ENCODE data around the gene THG1L.
"Not testable (repeated sequence)": the region's sequence is repeated elsewhere in the genome, so short reads cannot be mapped to it uniquely, and the experiment has no call there.

THG1L gene

DNA sequence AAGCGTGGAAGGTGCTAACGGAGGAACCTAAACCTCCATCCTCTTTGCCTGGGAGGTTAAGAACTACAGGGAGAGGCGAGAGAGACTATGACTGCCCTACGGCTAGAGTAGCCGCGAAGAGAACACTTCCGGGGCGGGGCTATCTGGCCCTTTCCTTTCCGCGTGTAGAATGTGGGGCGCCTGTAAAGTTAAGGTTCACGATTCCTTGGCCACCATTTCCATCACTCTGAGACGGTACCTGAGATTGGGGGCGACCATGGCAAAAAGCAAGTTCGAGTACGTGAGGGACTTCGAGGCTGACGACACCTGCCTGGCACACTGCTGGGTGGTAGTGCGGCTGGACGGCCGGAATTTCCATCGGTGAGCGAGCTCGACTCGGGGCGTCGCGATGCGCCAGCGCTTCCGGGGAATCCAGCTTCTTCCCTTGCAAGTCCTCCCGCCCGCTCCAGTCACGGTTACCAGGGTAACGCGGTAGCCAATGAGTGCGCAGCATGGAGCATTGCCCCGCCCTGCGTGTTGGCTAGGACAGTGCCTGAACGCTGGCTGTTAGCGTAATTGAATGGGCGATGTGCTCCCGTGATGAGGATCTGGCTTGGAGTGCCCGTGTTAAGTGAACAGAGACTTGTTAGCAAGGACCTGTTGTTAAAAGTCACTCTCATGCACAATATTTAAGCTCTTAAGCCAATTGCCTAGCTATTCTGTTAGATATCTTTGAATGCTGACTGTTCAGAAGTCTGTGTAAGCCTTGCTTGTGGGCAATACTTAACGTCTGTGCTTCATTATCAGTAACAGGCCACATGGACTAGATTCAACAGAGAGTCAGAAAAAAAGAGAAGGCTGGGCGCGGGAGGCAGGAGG lies at the start of gene THG1L:
TSS of gene THG1L (plus strand) at position 149 of the 858 bp plus-strand sequence. CDS start at position 170, 21 bp downstream.
- peak; percentile 94 to 99 for DNase-seq

GRCh38 chr5:157682257-157682656 lies 49.0 kb upstream of the THG1L start:
- no peak for DNase-seq

DNA sequence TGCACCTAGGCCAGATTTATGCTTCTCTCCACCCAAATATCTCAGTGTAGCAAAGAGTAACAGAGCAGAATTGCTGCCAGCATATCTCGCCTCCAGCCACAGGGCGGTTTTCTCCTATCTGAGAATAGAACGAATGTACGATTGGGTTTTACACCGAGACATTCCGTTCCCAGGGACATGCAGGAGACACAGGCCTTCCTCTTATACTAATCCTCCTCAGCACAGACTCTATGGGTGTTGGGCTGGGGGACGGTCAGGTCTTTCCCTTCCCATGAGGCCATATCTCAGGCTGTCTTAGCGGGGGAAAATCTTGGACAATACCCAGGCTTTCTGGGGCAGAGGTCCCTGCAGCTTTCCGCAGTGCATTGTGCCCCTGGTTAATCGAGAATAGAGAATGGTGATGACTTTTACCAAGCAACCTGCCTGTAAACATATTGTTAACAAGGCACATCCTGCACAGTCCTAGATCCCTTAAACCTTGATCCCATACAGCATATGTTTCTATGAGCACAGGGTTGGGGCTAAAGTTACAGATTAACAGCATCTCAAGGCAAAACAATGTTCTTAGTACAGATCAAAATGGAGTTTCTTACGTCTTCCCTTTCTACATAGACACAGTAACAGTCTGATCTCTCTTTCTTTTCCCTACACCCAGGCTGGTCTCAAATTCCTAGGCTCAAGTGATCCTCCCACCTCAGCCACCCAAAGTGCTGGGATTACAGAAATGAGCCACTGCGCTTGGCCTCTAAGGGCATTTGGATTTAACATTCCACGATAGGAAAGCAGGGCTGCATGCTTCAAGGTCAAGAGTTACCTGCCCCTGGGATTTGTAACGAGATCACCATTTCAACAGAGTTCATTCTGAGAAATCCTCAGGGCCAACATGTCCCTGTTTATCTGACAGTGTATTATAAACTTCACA lies 44.7 kb upstream of the THG1L start:
- not testable (repeated sequence) for DNase-seq

GRCh38 chr5:157687198-157687554 lies 44.0 kb upstream of the THG1L start:
- no peak for DNase-seq

DNA sequence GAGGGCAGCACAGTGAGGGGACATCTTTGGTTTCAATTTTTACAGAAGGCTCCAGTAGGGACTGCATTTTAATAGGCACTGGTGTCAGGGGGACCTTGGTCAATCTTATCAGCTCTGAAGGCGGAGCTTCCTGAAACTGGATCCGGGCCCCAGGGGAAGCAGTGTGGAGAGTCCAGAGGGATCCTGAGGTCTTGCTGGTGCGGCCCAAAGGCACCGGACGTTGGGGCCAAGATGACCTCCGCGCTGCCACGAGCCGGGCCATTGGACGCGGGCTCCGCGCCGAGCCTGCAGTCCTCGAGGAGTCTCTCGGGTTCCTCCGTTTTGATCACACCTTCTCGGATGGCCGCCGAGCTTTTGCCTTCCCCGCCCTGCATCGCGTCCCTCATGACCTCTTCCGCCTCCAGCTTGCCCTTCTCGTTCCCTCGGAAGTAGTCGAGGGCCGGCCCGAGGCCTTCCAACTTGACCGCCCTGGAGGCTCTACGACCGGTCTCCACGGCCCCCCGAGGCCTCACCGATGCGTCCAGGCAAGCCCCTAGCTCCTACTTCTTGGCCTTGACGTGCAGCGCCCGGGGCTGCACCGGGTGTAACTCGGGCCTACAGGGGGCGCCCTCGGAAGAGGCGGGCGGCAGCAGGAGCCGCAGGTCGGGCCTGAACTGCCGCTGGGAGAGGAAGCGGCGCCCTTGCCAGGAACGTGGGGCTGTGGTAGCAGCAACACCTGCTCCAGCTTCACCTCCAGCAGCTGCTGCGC lies 41.1 kb upstream of the THG1L start:
- no peak for DNase-seq

DNA sequence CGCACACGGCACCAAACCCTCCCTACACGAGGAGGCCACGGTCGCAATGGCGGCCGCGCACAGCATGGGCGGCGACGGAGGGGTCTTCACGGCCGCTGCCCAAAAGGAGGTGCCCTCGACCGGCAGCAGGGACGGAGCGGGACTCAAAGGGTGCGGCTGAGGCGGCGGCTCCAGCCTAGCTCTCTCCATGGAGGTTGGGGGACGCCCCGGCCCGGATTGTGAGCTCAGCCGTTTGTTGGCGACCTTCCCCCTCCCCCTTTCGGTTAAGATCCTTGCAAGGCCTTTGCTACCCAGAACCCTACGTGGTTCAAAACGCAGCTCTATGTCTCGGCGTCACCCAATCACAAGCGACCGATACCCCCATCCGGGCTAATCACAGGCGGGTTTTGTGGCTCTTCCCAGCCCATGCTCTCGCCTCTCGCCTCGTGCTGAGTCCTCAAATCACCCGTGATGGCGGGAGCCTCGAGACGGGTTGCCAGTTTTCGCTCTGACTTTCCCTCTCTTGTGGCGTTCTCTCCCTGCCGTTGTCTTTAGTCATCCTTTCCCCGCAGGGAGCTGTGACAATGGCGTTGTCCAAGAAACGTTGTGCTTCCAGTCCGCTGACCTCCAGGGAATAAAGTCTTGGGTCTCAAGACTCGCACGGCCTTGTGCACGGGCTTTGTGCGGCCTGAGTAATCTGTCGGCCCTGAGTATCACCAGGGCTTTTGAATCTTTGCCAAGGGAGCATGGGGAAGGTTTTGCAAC lies 40.4 kb upstream of the THG1L start:
- DNase-seq = no peak

GRCh38 chr5:157693816-157694215 lies 37.4 kb upstream of the THG1L start:
- not testable (repeated sequence) for DNase-seq

DNA sequence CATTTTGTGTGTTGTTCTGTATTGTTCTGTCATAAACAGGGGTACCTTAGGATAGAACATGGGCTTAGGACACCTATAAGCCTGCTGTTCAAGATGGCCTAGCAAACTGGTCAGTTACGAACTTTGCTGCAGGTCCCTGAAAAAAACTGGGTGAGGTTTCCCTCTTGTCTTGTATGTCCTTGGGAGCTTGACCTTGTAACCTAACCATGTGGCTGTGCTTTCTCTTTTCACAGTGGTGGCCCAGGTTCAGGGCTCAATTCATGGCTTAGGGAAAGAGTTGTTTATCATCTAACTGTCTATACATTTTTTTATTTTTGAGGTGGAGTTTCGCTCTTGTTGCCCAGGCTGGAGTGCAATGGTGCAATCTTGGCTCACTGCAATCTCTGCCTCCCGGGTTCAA lies 35.1 kb upstream of the THG1L start:
- not testable (repeated sequence) for DNase-seq

GRCh38 chr5:157698674-157699073 lies 32.5 kb upstream of the THG1L start:
- DNase-seq = not testable (repeated sequence)

- DNase-seq = no peak
Observed at GRCh38 chr5:157703736-157704135, 27.5 kb upstream of the THG1L start.

DNA sequence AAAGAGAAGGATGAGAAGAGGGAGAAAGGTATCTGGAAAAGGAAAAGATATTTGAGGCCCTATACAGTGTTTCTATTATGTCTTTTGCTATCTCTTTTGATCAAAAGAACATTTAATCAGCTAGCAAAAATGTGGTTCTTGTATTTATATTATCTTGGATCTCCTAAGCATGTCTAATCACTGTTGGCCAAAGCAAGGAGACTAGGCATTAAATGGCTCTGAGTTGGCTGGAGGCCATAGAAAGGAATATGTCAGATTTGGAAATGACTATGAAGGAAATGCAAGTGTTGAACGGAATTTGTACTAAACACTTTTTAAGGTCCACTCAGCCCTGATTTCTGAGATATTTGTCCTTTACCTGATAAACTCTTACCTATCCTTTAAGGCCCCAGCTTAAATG lies 22.4 kb upstream of the THG1L start:
- DNase-seq = no peak

DNA sequence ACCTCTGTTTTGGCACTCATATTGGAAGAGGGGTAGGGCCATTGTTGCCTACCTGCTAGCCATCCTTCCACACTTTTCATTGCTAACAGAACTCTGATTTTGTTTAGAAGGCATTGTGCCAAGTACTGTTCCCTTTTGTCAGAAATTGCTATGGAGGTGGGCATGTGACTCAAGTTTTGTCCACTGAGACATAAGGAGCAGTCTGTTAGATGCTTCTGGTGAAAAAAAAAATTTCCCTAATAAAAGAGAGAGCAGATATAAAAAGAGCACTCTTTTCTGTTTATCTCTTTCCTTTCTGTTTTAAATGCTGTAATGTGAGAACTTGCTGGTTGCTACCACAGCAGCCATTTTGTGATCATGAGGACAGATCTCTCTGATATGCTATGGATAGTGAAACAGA lies 21.9 kb upstream of the THG1L start:
- no peak for DNase-seq

DNA sequence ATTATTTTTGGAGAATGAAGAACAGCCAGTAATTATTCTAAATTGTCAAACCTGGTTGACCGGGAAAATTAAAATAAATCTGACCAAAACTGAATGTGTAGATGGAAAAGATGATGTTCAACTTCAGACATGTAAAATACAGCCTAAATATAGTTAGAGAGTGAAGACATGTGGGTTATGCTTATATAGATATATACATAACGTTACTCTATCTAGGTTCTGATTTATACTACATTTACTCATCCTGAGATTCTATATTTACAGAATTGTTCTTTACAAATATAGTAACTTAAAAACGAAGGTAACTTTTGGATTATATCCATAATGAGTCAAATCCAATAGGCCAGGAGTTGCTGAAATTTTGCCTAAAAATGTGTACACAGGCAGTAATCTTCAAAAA lies 20.8 kb upstream of the THG1L start:
- DNase-seq = no peak

DNA sequence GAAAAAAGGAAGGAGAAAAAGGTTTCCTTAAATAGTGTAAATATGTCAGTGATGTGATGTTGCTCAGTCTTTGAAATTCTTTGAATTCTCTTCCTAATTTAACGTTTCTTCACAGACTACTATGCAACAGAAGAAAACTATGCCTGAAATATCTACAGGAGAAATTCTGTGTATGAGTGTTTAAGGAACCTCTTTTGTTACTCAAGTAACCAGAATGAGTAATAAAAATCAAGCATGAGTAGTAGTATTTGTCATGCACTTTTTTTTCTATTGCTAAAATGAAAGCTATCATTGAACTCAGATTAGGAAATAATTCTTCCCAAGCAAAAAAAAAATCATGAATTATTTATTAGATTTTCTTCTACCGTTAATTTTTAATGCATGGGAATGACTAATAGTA lies 20.3 kb upstream of the THG1L start:
- DNase-seq = no peak

GRCh38 chr5:157713830-157714595 lies 17.2 kb upstream of the THG1L start:
- DNase-seq = no peak

DNA sequence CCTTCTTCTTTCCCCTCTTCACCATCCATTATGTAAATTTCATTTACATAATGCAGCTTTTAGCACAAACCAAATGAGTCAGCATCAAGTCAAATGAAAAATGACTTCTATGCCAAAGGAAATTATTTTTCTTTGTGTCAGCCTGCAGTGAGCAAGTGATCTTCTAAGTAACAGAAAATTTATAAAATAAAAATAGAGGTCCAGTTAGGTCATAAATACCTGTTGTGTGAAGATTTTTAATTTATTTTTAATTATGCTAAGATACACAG lies 16.7 kb upstream of the THG1L start:
- DNase-seq = no peak

DNA sequence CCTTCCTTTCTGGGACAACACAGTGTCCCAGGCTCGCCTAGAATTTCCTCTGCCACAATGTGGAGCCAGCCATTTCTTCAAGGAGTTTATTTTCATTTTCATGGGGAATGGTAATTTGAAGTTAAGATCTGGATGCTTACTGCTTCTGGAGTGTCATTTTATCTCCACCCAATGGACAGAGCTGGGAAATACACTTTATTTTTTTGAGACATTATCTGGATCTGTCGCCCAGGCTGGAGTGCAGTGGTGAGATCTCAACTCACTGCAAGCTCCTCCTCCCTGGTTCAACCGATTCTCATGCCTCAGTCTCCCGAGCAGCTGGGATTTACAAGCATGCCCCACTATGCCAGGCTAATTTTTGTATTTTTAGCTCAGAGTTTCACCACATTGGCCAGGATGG lies 12.7 kb upstream of the THG1L start:
- DNase-seq = peak; percentile 1 to 79

- DNase-seq = no peak
Observed at GRCh38 chr5:157719245-157719644, 12.0 kb upstream of the THG1L start.

DNA sequence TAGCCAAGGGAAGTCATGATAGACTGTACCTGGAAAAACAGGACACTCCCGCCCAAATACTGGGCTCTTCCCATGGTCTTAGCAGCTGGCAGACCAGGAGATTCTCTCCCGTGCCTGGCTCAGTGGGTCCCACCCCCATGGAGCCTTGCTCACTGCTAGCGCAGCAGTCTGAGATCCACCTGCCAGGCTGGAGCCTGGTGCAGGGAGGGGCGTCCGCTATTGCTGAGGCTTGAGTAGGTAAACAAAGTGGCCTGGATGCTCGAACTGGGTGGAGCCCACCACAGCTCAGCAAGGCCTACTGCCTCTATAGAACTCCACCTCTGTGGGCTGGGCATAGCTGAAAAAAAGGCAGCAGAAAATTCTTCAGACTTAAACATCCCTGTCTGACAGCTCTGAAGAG lies 10.1 kb upstream of the THG1L start:
- DNase-seq = no peak

DNA sequence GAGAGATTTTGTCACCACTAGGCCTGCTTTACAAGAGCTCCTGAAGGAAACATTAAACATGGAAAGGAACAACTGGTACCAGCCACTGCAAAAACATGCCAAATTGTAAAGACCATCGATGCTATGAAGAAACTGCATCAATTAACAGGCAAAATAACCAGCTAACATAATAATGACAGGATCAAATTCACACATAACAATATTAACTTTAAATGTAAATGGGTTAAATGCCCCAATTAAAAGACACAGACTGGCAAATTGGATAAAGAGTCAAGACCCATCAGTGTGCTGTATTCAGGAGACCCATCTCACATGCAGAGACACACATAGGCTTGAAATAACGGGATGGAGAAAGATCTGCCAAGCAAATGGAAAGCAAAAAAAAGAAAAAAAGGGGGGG lies 8.3 kb upstream of the THG1L start:
- not testable (repeated sequence) for DNase-seq

GRCh38 chr5:157726607-157727006 lies 4.6 kb upstream of the THG1L start:
- not testable (repeated sequence) for DNase-seq

GRCh38 chr5:157727858-157728257 lies 3.4 kb upstream of the THG1L start:
- DNase-seq = not testable (repeated sequence)

Data from hippocampal formation (tissue), 2 donors.